ENCODE measurements around the gene ACD.

ACD gene

GRCh38 chr16:67645397-67646121, 14.5 kb downstream of the ACD start:
- no peak for DNase-seq

GRCh38 chr16:67644038-67644437, 16.0 kb downstream of the ACD start:
- no peak for DNase-seq

- no peak for DNase-seq
These were observed 18.0 kb downstream of the ACD start for GRCh38 chr16:67641779-67642708.

DNA sequence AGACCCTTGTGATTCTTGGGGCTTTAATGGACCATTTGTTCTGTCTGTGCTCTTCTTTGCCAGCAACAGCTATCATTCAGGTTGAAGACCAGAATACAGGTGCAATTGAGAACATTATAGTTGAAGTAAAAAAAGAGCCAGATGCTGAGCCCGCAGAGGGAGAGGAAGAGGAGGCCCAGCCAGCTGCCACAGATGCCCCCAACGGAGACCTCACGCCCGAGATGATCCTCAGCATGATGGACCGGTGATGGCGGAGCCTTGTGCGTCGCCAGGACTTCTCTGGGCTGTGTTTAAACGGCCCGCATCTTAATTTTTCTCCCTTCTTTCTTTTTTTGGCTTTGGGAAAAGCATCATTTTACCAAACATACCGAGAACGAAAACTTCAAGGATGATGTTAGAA, 22.4 kb downstream of the ACD start:
- DNase-seq, result no peak

DNA sequence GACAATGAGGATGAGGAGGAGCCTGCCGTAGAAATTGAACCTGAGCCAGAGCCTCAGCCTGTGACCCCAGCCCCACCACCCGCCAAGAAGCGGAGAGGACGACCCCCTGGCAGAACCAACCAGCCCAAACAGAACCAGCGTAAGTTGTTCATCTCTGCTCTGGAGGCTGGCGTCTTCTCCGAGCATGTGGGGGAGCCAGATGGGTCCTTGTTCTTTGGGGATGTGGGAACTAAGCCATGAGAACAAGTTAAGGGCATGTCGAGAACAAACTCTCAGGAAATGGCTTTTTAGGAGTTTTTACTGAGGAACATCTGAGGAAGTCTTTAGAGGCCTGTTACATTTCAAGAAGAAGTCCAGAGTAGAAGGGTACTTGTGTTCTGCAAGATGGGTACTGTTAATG, 23.3 kb downstream of the ACD start:
- no peak for DNase-seq

GRCh38 chr16:67632415-67633172, 27.5 kb downstream of the ACD start:
- DNase-seq, result no peak

DNA sequence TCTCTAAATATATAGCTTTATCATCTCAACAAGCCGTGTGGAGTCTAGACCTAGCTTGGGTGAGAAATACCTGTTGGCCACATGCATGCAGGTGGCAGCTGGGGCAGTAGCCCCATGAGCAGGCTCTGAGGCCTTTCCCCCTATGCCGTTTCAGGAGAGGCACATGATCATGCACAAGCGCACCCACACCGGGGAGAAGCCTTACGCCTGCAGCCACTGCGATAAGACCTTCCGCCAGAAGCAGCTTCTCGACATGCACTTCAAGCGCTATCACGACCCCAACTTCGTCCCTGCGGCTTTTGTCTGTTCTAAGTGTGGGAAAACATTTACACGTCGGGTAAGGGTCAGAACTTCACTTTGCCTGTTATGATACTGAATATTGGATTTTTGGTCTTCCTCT, 31.8 kb downstream of the ACD start:
- no peak for DNase-seq

DNA sequence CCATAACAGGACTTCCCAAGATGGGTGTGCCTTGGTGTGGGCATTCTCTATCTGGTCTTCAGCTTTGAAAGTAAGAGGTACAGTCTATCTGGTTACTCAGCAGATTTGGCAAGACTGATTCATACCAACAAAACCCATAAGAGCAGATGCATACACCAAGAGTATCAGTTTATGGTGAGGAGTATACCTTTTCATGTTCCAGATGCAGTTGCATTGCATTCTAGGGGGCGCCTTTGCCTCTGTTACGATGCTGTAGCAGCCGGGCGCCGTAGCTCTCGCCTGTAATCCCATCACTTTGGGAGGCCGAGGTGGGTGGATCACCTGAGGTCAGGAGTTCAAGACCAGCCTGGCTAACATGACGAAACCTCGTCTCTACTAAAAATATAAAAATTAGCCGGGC, 46.3 kb downstream of the ACD start:
- DNase-seq, result no peak

- no peak for DNase-seq
These were observed 51.7 kb downstream of the ACD start for GRCh38 chr16:67608364-67608763.

All from activated CD4-positive, alpha-beta T cell treated with anti-CD3 and anti-CD28 coated beads for 1 hour (primary cell).